ENCODE measurements around the gene TMEM163. TPM values are rescaled to one million over a fixed set of nuclear protein-coding genes. Genes with fewer than 3 reads are reported as not detected.
"Not testable (repeated sequence)": the region's sequence is repeated elsewhere in the genome, so short reads cannot be mapped to it uniquely, and the experiment has no call there.

TMEM163 gene
- total RNA-seq, 1 experiment from 2014 or later = 10.7 TPM

GRCh38 chr2:134723742-134724141 lies 4.9 kb upstream of the TMEM163 start:
- DNase-seq (ENCODE audit: low read depth) = not testable (repeated sequence)

- no peak for DNase-seq (ENCODE audit: low read depth)
Observed at GRCh38 chr2:134722728-134723127, 3.9 kb upstream of the TMEM163 start.

- no peak for DNase-seq (ENCODE audit: low read depth)
Observed at GRCh38 chr2:134721596-134721995, 2.8 kb upstream of the TMEM163 start.

GRCh38 chr2:134718023-134718816 lies 580 bp downstream of the TMEM163 start:
- no peak for DNase-seq (ENCODE audit: low read depth)

DNA sequence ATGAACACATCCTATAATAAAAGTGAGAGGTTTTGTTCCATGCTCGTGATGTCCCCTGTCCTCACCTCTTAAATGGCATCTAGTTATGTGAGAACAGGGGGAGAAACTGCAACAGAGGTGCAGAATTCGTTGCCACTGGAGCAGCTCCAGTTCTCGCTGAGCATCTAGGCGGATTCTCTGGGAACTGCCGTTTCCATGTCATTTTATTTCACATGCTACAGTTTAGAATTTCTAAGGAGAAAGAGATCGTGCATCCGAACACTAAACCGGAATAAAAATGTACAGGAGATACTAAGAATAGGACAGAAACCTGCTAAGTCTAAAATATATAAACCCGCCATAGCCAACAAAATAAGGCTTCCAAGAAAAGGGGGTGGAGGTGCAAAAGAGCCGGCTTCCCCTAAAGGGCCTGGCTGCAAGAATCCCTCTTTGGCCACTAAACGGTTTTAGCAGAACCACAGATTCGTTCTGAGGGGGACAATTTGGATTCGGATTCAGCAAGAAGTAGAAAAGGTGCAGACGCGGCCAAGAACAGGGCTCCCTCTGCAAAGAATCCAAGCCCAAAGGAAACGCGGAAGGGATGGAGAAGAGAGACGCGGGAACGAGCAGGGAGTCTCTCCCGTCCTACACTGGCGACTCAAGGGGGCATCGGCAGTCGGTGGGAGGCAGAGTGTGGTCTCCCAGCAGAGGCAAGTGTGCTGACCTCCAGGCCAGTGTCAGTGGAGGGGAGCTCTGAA lies 1.3 kb downstream of the TMEM163 start:
- no peak for DNase-seq (ENCODE audit: low read depth)

DNA sequence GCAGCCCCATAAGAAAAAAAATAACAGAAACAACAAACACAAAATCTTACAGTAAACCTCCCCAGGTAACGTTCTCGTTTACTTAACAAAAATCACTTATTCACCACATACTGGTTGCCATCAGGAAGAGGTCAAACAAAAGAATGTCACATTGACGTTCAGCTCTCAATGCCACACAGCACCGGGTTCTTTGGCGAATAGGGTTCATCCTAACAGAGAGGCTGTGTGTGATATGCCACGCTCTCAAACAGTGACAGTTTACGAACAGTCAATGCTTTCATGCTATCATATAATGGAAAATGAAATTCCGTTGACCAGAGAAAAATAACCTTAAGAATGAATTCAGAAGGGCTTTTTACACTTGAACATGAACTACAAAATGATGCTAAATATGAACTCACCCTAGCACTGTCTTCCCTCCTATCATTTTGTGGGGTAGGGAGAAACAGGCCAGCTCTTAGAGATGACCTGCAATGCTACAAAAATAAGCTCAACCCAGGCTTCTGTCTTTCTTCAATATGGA lies 2.0 kb downstream of the TMEM163 start:
- no peak for DNase-seq (ENCODE audit: low read depth)

GRCh38 chr2:134715932-134716643 lies 2.7 kb downstream of the TMEM163 start:
- no peak for DNase-seq (ENCODE audit: low read depth)

DNA sequence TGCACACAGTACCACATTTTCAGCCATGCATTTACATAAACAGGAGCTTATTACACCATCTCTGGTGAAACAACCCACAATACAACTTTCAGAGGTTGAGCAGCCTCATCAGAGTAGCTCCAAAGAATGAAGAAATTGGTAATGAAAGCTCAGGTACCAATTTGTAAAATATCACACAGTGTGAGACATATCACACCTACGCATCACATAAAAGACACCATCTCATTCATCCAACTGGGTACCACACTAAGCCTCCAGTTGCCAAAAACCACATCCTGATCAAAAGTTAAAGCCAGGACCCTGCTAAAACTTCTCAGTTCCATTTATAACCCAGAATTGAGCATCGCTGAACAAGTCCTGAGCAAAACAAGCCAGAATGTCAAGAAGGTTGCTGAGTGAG lies 4.6 kb downstream of the TMEM163 start:
- DNase-seq (ENCODE audit: low read depth) = no peak

DNA sequence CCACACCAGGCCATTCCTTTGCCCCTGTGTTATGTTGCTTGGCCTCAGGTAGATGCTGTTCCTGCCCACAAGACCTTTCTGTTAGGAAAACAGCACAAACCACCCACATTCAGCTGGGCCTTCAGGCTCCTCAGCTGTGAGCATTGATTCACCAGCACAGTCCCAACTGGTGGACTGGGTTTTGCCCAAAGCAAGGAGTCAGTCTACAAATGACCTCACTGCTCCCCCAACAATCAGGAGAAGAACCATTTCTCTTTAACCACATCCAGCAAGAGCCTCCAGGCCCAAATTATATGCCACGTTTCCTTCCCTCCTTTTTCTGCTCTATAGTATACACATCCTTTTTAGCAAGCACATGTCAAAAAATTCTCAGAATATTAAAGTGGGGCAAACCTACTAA lies 5.2 kb downstream of the TMEM163 start:
- DNase-seq (ENCODE audit: low read depth) = peak; percentile 76

- DNase-seq (ENCODE audit: low read depth) = no peak
Observed at GRCh38 chr2:134713176-134713575, 5.6 kb downstream of the TMEM163 start.

- DNase-seq (ENCODE audit: low read depth) = no peak
Observed at GRCh38 chr2:134712736-134713135, 6.1 kb downstream of the TMEM163 start.

DNA sequence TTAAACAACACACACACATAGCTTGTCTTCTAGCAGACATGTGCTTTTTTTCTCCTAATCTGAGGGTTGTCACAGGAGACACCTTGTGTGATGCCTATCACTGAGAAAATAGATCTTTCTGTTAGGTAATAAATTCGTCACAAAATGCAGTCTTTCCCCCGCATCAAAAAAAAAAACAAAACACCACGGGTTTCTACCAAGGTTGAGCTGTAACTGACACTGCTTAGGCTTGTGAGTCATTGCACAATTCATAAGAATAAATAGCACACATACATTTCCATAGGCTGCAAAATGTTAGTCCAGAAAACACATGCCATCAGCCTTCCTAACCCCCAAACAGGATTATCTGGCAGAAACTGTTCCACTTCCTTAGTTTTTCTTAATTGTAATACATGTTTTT lies 6.5 kb downstream of the TMEM163 start:
- no peak for DNase-seq (ENCODE audit: low read depth)

DNA sequence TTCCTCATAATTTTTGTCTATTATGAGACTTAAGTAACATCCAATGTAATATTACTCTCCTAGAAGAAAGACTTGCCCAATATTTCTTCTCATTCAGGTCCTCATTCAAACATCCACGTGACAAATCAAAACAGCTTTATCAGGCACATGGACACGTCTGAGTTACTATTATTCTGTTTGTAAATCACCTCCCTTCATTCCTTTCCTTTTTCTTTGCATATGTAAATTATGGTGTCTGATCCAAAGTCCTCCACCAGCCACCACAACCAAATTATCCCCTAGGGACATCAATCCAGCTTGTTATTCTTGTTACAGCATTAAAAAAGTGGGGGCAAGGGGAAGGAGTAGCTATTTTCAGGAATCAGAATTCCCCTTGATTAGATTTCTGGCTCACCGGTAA lies 7.1 kb downstream of the TMEM163 start:
- no peak for DNase-seq (ENCODE audit: low read depth)

GRCh38 chr2:134707330-134707676 lies 11.5 kb downstream of the TMEM163 start:
- DNase-seq (ENCODE audit: low read depth) = no peak

DNA sequence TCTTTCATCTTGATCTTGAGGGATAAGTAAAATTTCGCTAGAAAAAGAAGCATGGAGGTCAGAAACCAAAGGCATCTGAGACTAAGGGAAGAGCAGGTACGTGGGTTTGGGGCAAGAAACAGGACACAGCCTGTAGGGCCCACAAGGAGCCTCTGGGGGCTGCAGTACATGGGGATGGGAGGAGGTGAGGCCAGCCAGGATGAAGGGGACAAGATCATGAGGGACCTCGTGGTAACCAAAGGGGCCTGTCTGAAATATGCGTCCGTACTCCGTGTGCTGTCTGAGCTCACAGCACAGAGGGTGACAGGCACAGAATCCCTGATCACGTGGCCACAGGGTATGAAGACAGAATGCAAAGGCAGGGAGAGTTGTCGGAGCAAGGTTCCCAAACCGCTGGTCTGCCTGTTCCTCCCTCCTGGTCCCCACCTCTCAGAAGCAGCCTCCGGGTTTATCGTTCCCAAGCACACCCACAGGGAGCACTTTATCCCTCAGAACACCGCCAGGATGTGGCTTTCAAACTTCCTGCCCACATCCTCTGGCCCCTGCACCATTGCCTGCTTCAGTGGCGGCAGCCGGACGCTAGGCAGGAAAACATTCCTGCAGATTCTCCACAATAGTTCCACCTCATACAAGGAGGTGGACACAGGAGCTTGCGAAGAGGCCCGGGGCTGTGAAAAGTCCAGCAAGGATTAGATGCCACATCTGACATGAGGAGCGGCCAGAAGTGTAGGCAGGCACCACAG lies 12.0 kb downstream of the TMEM163 start:
- peak; percentile 99 for DNase-seq (ENCODE audit: low read depth)

GRCh38 chr2:134705861-134706586 lies 12.8 kb downstream of the TMEM163 start:
- DNase-seq (ENCODE audit: low read depth) = peak; percentile 75

DNA sequence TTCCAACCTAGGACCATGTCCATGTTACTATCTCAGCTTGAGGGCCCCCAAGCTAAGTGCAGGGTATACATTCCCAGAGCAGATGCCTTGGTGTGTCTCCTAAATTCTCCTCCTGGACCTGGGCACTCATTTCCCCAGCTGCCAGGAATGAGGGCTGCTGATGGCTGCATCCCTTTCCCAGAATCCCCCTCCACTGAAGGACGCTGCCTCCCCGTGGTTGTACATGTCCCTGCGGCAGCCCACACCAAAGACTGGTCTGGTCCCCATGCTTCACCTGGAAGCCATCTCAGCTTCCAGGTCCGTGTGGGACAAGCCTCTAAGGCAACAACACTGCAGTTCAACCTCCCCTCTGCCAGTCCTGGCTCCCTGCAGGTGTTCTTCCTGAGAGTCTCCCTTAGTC lies 14.6 kb downstream of the TMEM163 start:
- no peak for DNase-seq (ENCODE audit: low read depth)

GRCh38 chr2:134703426-134703825 lies 15.4 kb downstream of the TMEM163 start:
- no peak for DNase-seq (ENCODE audit: low read depth)

GRCh38 chr2:134700730-134701129 lies 18.1 kb downstream of the TMEM163 start:
- DNase-seq (ENCODE audit: low read depth) = no peak

GRCh38 chr2:134694411-134694810 lies 24.4 kb downstream of the TMEM163 start:
- DNase-seq (ENCODE audit: low read depth) = no peak
